Fibroblast of villous mesenchyme (primary cell): ENCODE measurements around the gene SCRN2. TPM values are rescaled to one million over a fixed set of nuclear protein-coding genes. Genes with fewer than 3 reads are reported as not detected.

Source experiments
- DNase-seq: peaks from one replicate; pipeline ENCODE4 v3.0.0-alpha.2; 2010; ENCODE audit warnings: low read depth
- H3K4me3 ChIP-seq: 2 replicates; pipeline ENCODE4 v1.5.1; 2011; ENCODE audit warnings: low read depth, mild to moderate bottlenecking, low read length
- CTCF ChIP-seq: IDR thresholded peaks from 2 replicates; pipeline ENCODE4 v1.5.1; 2012; ENCODE audit warnings: low read depth, mild to moderate bottlenecking, low read length; ENCODE audit not compliant: insufficient read depth
- total RNA-seq: library from RNA; depleted of rRNA; stranded (reverse); fragments of >200 nt; gene quantifications from 2 replicates; pipeline ENCODE4 v1.2.3, GENCODE V29; 2012

The SCRN2 gene
- total RNA-seq, 1 donor: 25.0 TPM

GRCh38 chr17:47857551-47858455 is 16.7 kb upstream of the SCRN2 start:
- no peak overlapping the region for H3K4me3 ChIP-seq
- no peak for DNase-seq
- no peak for TF ChIP-seq CTCF

GRCh38 chr17:47856830-47857229 is 15.8 kb upstream of the SCRN2 start:
- no peak for DNase-seq
- no peak for TF ChIP-seq CTCF
- no peak overlapping the region for H3K4me3 ChIP-seq

- no peak overlapping the region for H3K4me3 ChIP-seq
- TF ChIP-seq CTCF: no peak
- DNase-seq: no peak
Observed at GRCh38 chr17:47855737-47856136, 14.7 kb upstream of the SCRN2 start.

- no peak for DNase-seq
- TF ChIP-seq CTCF: no peak
- H3K4me3 ChIP-seq: no peak overlapping the region
Observed at GRCh38 chr17:47853616-47854015, 12.5 kb upstream of the SCRN2 start.

GRCh38 chr17:47852113-47852949 is 11.3 kb upstream of the SCRN2 start:
- no peak for DNase-seq
- no peak for TF ChIP-seq CTCF
- H3K4me3 ChIP-seq: no peak overlapping the region

GRCh38 chr17:47851764-47852112 is 10.7 kb upstream of the SCRN2 start:
- no peak for TF ChIP-seq CTCF
- DNase-seq: no peak
- H3K4me3 ChIP-seq: no peak overlapping the region
